ENCODE measurements around the gene SOX13.

DNA sequence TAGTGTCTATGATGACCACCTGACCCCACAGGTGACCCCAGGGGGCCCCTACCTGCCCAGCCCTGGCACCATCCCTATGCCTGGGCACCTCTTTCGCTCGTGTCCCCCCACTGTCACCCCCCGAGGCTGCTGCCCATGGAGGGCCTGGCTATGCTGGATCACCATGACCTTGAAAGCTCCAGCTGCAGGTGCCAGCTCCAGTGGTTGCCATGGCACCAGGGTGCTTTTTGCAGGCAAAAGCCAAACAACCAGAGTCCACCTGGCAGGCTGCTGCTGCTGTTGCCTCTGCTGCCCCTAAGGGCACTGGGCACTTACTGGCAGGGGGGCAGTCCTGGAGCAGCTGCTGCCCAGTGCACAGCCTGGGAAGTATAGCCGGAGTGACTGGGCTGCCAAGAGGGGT, 57.3 kb downstream of the SOX13 start:
- TF ChIP-seq, protein P1, sequence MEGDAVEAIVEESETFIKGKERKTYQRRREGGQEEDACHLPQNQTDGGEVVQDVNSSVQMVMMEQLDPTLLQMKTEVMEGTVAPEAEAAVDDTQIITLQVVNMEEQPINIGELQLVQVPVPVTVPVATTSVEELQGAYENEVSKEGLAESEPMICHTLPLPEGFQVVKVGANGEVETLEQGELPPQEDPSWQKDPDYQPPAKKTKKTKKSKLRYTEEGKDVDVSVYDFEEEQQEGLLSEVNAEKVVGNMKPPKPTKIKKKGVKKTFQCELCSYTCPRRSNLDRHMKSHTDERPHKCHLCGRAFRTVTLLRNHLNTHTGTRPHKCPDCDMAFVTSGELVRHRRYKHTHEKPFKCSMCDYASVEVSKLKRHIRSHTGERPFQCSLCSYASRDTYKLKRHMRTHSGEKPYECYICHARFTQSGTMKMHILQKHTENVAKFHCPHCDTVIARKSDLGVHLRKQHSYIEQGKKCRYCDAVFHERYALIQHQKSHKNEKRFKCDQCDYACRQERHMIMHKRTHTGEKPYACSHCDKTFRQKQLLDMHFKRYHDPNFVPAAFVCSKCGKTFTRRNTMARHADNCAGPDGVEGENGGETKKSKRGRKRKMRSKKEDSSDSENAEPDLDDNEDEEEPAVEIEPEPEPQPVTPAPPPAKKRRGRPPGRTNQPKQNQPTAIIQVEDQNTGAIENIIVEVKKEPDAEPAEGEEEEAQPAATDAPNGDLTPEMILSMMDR (IDR thresholded peaks at IDR 0.05): no peak
- no peak for TF ChIP-seq EP300 (IDR thresholded peaks at IDR 0.05)
